Gastrocnemius medialis (tissue), 4 donors: Measurements from ENCODE around the gene AFAP1.
A peak's percentile ranks its signal among the peaks of the same experiment; 100 is the strongest.

ENCODE experiments used
- POLR2A ChIP-seq, 2 donors: fragments of 450-650 bp; IDR thresholded peaks; one replicate each; pipeline ENCODE4 v1.6.1; 2017; ENCODE audit warnings: antibody characterized with exemption in 2 of 2, mild to moderate bottlenecking in 2 of 2, moderate library complexity in 2 of 2
- TF ChIP-seq, protein P1 (sequence below), 5 experiments: fragments of 450-650 bp in 3 of 5; fragments of 200-600 bp in 2 of 5; sonication (generic) in 2 of 5; IDR thresholded peaks in 4 of 5; conservative IDR thresholded peaks in 1 of 5; 1 replicate in 4 of 5; 2 replicates in 1 of 5; pipeline ENCODE4 v1.5.1; 2016 to 2019; ENCODE audit warnings: antibody characterized with exemption in 5 of 5, mild to moderate bottlenecking in 3 of 5, moderate library complexity in 3 of 5

DNA sequence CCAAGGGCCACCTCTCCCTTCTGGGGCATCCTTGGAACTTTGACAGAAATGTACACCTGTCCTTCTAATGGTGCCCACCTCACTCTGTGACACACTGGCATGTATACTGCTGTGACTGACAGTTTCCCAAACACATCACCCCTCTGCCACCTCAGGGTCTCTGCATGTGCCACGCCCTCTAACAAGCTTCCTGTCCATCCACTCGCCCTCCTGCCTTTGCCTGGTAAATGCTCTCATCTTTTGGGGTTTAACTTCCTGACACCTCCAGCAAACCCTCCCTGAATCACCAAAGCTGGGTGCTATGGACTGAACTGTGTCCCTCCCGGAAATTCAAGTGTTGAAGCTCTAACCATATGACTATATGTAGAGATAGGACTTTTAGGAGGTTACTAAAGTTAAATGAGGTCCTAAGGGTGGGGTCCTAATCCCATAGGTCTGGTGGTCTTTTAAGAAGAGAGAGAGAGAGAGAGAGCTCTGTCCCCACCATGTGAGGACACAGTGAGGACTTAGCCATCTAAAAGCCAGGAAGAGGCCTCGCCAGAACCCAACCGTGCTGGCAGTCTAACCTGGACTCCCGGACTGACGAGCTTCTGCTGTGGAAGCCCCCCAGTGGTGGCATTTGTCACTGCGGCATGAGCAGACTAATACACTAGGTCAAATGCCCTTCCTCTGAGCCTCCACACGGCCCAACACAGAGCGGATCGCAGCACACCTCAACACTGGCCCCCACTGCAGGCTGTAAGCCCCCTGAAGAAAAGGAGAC is 95.6 kb downstream of the AFAP1 start:
- TF ChIP-seq, protein P1, sequence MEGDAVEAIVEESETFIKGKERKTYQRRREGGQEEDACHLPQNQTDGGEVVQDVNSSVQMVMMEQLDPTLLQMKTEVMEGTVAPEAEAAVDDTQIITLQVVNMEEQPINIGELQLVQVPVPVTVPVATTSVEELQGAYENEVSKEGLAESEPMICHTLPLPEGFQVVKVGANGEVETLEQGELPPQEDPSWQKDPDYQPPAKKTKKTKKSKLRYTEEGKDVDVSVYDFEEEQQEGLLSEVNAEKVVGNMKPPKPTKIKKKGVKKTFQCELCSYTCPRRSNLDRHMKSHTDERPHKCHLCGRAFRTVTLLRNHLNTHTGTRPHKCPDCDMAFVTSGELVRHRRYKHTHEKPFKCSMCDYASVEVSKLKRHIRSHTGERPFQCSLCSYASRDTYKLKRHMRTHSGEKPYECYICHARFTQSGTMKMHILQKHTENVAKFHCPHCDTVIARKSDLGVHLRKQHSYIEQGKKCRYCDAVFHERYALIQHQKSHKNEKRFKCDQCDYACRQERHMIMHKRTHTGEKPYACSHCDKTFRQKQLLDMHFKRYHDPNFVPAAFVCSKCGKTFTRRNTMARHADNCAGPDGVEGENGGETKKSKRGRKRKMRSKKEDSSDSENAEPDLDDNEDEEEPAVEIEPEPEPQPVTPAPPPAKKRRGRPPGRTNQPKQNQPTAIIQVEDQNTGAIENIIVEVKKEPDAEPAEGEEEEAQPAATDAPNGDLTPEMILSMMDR (IDR thresholded peaks at IDR 0.05 in 4 of 5, conservative IDR thresholded peaks at IDR 0.05 in 1 of 5), result peak; percentile 67 to 83 (median 74)
- TF ChIP-seq POLR2A (IDR thresholded peaks at IDR 0.05), result no peak
